Endothelial cell of umbilical vein (primary cell): ENCODE data around the gene NDUFAB1.

ENCODE experiments used
- EZH2 ChIP-seq: IDR thresholded peaks from 2 replicates; pipeline ENCODE4 v1.6.1; 2012; ENCODE audit warnings: borderline replicate concordance, low read depth, mild to moderate bottlenecking, moderate library complexity, low read length, inconsistent platforms; ENCODE audit not compliant: severe bottlenecking
- FOS ChIP-seq: IDR thresholded peaks from 2 replicates; pipeline ENCODE4 v1.6.1; 2011; ENCODE audit warnings: mild to moderate bottlenecking, low read length, moderate library complexity, borderline replicate concordance; ENCODE audit not compliant: insufficient read depth
- MYC ChIP-seq: IDR thresholded peaks from one replicate; pipeline ENCODE4 v1.6.1; 2011; ENCODE audit warnings: mild to moderate bottlenecking, low read depth, low read length
- POLR2A ChIP-seq: IDR thresholded peaks from 2 replicates; pipeline ENCODE4 v1.6.1; 2012; ENCODE audit warnings: low read depth, mild to moderate bottlenecking, control low read depth, low read length
- POLR2AphosphoS5 ChIP-seq: IDR thresholded peaks from 2 replicates; pipeline ENCODE4 v1.6.1; 2012; ENCODE audit warnings: low read depth, mild to moderate bottlenecking, control low read depth, low read length, moderate library complexity; ENCODE audit not compliant: insufficient read depth
- TF ChIP-seq, protein P1 (sequence below), 2 donors: IDR thresholded peaks; 1 replicate in 1 of 2; 2 replicates in 1 of 2; pipeline ENCODE4 v1.5.1; 2011; ENCODE audit warnings: low read length in 2 of 2, mild to moderate bottlenecking in 2 of 2, moderate library complexity in 2 of 2, control low read depth in 1 of 2, inconsistent platforms in 1 of 2, low read depth in 1 of 2; ENCODE audit not compliant: insufficient read depth in 1 of 2; ENCODE audit errors: extremely low read depth in 1 of 2
- TF ChIP-seq, protein P2 (sequence below): IDR thresholded peaks from 2 replicates; pipeline ENCODE4 v1.6.1; 2011; ENCODE audit not compliant: insufficient read depth, insufficient read length

DNA sequence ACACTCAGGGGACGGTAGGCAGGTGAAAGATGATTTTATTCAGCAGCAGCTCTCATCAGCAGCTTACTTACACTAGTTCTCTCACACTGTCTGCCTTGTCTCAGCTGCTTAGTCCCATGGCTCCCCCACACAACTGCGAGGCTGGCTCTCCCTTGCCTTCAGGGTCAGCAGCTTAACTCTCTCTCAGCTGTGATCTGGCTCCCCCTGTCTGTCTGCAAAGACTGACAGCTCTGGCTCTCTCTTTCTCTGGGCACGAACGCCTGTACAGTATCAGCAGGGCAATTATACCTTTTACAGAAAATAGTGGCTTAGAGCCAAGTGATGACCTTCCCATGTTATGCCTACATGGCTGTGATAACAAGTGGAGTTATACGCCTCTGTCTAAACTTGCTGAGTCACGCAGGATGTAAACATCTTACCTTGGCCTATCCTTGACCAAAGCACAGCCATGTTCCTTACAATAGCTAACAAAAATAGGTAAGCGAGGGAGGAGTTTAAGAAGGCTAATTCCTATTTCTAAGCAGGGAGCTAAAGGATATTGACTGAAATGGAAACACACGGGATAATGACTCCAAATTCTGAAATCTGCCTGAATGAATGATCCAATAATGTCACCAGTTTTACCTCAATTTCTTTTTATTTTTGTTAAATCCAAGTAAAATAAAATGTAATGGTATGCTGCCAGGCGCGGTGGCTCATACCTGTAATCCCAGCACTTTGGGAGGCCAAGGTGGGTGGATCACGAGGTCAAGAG, 1.1 kb upstream of the NDUFAB1 start:
- TF ChIP-seq, protein P1, sequence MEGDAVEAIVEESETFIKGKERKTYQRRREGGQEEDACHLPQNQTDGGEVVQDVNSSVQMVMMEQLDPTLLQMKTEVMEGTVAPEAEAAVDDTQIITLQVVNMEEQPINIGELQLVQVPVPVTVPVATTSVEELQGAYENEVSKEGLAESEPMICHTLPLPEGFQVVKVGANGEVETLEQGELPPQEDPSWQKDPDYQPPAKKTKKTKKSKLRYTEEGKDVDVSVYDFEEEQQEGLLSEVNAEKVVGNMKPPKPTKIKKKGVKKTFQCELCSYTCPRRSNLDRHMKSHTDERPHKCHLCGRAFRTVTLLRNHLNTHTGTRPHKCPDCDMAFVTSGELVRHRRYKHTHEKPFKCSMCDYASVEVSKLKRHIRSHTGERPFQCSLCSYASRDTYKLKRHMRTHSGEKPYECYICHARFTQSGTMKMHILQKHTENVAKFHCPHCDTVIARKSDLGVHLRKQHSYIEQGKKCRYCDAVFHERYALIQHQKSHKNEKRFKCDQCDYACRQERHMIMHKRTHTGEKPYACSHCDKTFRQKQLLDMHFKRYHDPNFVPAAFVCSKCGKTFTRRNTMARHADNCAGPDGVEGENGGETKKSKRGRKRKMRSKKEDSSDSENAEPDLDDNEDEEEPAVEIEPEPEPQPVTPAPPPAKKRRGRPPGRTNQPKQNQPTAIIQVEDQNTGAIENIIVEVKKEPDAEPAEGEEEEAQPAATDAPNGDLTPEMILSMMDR (IDR thresholded peaks at IDR 0.05; ENCODE audit: extremely low read depth in 1 of 2, insufficient read depth in 1 of 2, low read depth in 1 of 2, low read length in 2 of 2) = peak in 1 of 2 donors; percentile 9
- TF ChIP-seq POLR2A (no peak), MYC (no peak), EZH2 (no peak), FOS (no peak), POLR2AphosphoS5 (no peak)
- TF ChIP-seq, protein P2, sequence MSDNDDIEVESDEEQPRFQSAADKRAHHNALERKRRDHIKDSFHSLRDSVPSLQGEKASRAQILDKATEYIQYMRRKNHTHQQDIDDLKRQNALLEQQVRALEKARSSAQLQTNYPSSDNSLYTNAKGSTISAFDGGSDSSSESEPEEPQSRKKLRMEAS = no peak
